HG02610 (cell line): Measurements from ENCODE around the gene TEAD3.
A peak's percentile ranks its signal among the peaks of the same experiment; 100 is the strongest.
"Not testable (repeated sequence)": the region's sequence is repeated elsewhere in the genome, so short reads cannot be mapped to it uniquely, and the experiment has no call there.

ENCODE experiments used
- ATAC-seq: cut with Tn5 transposase; IDR thresholded peaks from one replicate; pipeline ENCODE4 v1.9.1; 2021; ENCODE audit warnings: mild to moderate bottlenecking, moderate library complexity; ENCODE audit not compliant: unreplicated experiment

The TEAD3 gene

GRCh38 chr6:35452183-35453090 lies 44.4 kb downstream of the TEAD3 start, which contains the start of gene FANCE:
Gene FANCE (plus strand): TSS chr6:35452338. CDS start chr6:35452546, 208 bp downstream.
- ATAC-seq = peak; percentile 93

- no peak for ATAC-seq
Measured at GRCh38 chr6:35451354-35452182, 45.3 kb downstream of the TEAD3 start.

DNA sequence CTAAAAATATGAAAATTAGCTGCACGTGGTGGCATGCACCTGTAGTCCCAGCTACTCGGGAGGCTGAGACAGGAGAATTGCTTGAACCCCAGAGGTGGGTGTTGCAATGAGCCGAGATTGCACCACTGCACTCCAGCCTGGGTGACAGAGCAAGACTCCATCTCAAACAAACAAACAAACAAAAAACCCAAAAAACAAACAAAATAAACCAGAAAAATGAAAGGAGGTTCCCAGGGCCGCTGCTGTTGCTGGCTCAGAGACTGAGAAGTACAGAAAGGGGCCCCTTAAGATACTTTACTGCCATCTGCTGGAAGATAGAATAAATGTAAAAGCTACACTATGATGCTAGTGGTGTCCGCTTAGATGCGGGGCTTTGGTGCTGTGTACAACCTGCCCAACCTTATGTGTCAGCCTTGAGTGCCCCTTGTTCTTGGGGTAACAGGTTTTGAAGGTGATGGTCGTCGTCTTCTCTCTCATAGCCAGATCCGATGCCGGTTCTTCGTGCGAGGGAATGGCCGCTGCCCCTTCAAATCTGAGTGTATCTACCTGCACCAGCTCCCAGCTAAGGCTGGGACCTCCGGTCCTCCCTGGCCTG lies 47.5 kb downstream of the TEAD3 start:
- ATAC-seq = peak; percentile 40

DNA sequence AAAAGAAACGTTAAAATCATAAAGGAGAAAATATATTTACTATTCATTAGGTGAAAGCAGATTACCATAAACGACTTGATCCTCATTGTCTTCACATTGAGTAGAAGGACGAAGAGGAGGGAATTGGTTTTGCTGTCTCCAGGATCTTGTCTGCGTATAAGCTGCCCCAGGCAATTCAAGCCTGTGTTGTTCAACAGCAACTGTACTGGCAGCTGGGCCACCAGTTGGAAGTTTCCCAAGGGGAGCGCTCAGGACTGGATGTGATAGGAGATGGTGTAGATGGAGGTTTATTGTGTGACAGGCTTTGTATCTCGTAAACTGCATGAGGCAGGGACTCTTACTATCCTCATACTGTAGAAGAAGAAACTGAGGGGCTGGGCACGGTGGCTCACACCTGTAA lies 48.7 kb downstream of the TEAD3 start:
- no peak for ATAC-seq

DNA sequence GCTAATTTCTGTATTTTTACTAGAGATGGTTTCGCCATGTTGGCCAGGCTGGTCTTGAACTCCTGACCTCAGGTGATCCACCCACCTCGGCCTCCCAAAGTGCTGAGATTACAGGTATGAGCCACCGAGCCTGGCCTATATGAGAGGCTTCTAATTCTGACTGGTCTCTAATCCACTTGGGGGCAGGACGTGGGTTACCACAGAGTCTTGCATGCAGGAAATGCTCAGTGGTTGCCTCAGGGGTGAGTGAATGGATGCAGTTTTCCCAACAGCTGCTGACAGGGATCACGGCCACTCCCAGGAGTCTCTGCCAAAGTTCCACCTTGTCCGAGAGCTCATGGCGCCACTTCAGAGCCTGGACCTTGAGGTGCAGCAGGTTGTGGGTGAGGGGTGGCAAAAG lies 51.2 kb downstream of the TEAD3 start:
- ATAC-seq = no peak

DNA sequence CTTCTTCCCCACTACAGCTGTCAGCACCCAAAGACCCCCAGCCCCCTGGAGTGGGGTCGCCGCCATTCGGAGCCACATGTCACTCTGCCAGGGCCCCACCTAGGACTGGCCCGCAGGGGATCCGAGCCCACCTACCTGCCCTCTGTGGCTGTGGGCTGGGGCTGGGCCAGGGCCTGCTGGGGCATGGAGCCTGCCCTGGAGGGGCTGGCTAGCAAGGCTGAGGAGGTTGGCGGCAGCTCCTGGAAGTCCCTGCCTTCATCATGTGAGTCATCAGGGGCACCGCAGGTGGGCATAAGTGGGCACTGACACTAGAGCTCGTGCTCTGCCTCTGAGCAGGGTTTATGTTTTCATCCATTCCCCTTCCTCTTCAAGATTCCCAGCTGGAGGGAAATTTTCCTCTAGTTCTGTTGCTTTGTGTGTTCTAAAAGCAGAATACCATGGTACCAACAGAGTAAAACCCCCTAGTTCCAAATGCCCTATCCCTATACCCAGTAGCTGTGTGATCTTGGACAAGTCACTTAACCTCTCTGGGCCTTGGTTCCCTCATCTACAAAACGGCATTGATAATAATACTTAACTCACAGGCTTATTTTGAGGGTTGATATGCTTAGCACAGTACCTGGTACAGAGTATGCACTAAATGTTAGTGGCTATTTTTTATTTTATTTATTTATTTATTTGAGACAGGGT lies 53.4 kb downstream of the TEAD3 start:
- no peak for ATAC-seq

DNA sequence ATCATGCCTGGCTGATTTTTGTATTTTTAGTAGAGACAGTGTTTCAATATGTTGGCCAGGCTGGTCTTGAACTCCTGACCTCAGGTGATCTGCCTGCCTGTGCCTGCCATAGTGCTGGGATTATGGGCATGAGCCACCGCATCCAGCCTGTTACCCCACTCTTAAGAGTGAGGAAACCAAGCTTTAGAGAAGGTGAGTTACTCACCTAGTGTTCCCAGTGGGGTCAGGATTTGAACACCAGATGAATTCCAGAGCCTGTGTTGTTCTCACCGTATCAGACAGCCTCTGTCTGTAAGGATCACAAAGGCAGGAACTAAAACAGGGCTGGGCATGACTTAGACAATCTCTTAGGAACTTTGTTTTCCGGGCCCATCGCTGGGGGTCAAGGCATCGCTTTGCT lies 54.2 kb downstream of the TEAD3 start:
- no peak for ATAC-seq

GRCh38 chr6:35441642-35442041 lies 55.2 kb downstream of the TEAD3 start:
- ATAC-seq = no peak

DNA sequence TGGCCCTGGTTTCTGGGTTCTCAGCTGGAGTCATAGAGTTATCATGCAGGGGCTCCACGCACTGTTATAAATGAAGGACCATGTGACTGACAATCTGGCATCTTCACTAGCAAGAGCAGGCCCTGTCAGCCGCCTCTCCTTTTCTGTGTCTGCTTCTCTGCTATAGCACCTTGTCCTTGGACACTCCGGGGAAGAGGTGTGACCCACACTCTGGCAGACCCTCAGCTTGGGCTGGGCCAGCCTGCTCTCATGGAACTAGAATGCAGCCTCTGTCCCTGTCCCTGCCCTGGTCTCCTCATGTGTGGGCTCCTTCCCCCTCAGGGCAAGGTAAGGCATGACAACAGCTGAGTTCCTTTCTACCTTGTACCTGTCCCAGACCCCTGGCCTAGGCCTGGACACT lies 55.7 kb downstream of the TEAD3 start:
- no peak for ATAC-seq

GRCh38 chr6:35439308-35439707 lies 57.6 kb downstream of the TEAD3 start:
- ATAC-seq = no peak

DNA sequence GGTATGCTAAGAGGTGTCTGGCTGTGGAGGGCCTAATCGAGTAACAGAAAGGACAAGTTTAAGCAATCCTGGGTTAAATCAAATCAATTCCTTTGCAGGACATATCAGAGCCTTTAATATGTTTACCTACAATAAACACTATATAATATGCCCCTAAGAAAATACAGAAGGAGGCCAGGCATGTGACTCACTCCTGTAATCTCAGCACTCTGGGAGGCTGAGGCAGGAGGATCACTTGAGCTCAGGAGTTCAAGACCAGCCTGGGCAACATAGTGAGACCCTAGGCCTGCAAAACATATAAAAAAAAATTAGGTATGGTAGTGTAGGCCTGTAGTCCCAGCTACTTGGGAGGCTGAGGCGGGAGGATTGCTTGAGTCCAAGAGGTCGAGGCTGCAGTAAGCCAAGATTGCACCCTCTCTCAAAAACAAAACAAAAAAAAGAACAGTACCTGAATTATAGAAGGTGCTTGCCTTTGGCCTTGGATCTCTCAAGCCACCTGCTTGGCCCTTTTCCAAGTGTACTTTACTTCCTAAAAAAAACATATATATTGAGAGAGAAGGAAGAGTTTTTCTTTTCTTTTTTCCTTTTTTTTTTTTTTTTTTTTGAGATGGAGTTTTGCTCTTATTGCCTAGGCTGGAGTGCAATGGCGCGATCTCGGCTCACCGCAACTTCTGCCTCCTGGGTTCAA lies 58.4 kb downstream of the TEAD3 start:
- not testable (repeated sequence) for ATAC-seq

GRCh38 chr6:35436071-35436857 lies 60.6 kb downstream of the TEAD3 start:
- no peak for ATAC-seq

- no peak for ATAC-seq
Measured at GRCh38 chr6:35435074-35435837, 61.6 kb downstream of the TEAD3 start.

DNA sequence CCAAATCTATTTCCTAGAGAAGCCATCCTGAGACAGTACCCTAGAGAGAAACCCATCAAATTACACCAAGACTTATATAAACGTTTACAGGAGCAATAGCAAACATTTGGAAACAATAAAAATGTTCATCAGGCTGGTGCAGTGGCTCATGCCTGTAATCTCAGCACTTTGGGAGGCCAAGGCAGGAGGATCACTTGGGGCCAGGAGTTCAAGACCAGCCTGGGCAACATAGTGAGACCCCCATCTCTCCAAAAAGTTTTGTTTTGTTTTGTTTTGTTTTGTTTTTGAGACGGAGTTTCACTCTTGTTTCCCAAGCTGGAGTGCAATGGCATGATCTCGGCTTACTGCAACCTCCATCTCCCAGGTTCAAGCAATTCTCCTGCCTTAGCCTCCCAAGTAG lies 64.2 kb downstream of the TEAD3 start:
- ATAC-seq = not testable (repeated sequence)

GRCh38 chr6:35432291-35432690 lies 64.6 kb downstream of the TEAD3 start:
- ATAC-seq = no peak

DNA sequence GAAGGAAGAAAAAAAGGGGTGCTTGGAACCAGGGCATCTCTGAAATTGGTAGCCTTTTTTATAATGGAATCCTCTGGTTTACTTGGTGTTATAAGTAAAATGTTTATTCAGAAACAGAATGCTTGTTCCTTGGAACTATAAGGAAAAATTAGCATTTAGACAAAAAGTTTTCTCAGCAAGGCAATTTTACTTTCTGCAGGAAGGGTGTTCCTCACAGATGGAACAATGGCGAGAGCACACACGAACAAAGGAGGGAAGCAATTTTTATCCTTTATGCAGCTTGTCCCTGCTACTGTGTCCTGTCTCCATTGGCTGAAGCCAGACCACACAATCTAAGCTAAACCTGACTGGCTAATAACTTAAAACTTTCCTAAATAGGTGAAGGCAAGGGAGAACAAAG lies 67.4 kb downstream of the TEAD3 start:
- no peak for ATAC-seq

DNA sequence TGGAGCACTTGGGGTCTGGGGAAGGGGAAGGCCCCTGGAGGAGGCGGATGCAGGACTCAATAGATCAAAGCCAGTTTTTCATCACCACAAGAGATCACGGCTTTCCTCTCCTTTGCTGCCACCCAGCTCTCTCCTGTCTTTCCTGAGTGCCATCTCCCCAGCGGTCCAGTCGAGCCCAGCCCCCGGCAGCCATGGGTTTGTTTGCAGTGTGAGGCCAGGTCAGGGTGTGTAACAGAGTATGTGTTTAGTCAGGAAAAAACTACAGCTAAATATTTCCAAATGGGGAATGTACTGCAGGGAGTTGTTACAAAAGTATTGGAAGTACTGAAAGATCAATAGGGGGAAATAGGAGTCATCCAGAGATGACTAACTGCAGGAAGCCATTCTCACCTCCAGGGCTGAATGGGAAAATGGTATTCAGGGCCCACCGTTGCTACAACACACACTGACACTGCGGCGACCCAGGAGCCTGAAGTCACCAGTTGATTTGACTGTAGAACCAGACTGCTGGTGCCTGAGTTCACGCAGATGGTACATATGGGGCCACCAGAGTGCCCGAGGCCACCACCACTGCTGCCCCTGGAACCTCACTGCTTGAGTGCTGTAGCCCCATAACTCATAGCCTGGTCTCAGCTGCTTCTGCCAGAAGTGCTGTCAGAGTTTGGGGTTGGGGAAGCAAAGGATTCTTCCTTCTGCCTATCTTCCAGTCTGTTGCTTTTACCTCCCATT lies 68.3 kb downstream of the TEAD3 start:
- ATAC-seq = no peak

- no peak for ATAC-seq
Measured at GRCh38 chr6:35427851-35428321, 69.0 kb downstream of the TEAD3 start.
